SK-N-SH (cell line): Measurements from ENCODE around the gene ELMO2.

Experiments used
- IRF3 ChIP-seq: fragments of 150-350 bp; IDR thresholded peaks from 2 replicates; pipeline ENCODE4 v1.6.1; 2016; ENCODE audit warnings: mild to moderate bottlenecking, low read depth, low read length
- MAX ChIP-seq: IDR thresholded peaks from 2 replicates; pipeline ENCODE4 v1.4.0; 2012; ENCODE audit warnings: low read depth
- MXI1 ChIP-seq: IDR thresholded peaks from 2 replicates; pipeline ENCODE4 v1.6.1; 2012; ENCODE audit warnings: mild to moderate bottlenecking, low read depth, low read length, improper control_type of control experiment
- POLR2AphosphoS5 ChIP-seq: IDR thresholded peaks from 2 replicates; pipeline ENCODE4 v1.6.1; 2012; ENCODE audit warnings: low read depth, low read length
- RAD21 ChIP-seq: IDR thresholded peaks from 2 replicates; pipeline ENCODE4 v1.6.1; 2012; ENCODE audit warnings: mild to moderate bottlenecking, low read length
- REST ChIP-seq: IDR thresholded peaks from 2 replicates; pipeline ENCODE4 v1.6.1; 2012; ENCODE audit warnings: mild to moderate bottlenecking, low read depth, low read length, moderate library complexity
- TAF1 ChIP-seq: IDR thresholded peaks from 2 replicates; pipeline ENCODE4 v1.6.1; 2012; ENCODE audit warnings: low read depth, mild to moderate bottlenecking, low read length, moderate library complexity, borderline replicate concordance
- TF ChIP-seq, protein P1 (sequence below): fragments of 200-600 bp; sonication (generic); IDR thresholded peaks from 2 replicates; pipeline ENCODE4 v1.6.1; 2017; ENCODE audit warnings: antibody characterized with exemption, mild to moderate bottlenecking, moderate library complexity

DNA sequence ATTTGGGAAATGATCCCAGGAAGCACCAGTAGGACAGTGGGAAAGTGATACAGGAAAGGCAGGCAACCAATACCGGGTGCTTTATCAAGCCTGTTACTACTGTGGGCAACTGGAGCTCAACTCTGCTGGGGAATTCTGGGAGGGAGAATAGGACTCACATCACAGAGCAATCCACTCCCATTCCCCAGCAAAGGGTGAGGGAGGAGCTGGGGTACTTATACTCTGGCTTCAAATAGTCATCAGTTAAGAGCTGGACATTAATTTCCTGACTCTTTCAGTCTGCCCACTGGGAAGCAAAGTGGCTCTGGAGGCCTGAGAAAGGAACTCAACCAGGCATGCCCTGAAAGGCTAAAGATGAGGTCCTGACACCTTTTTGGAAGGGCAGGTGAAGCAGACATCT is 80.6 kb downstream of the ELMO2 start:
- TF ChIP-seq, protein P1, sequence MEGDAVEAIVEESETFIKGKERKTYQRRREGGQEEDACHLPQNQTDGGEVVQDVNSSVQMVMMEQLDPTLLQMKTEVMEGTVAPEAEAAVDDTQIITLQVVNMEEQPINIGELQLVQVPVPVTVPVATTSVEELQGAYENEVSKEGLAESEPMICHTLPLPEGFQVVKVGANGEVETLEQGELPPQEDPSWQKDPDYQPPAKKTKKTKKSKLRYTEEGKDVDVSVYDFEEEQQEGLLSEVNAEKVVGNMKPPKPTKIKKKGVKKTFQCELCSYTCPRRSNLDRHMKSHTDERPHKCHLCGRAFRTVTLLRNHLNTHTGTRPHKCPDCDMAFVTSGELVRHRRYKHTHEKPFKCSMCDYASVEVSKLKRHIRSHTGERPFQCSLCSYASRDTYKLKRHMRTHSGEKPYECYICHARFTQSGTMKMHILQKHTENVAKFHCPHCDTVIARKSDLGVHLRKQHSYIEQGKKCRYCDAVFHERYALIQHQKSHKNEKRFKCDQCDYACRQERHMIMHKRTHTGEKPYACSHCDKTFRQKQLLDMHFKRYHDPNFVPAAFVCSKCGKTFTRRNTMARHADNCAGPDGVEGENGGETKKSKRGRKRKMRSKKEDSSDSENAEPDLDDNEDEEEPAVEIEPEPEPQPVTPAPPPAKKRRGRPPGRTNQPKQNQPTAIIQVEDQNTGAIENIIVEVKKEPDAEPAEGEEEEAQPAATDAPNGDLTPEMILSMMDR = no peak
- no peak for TF ChIP-seq TAF1
- TF ChIP-seq MAX = no peak
- no peak for TF ChIP-seq REST
- TF ChIP-seq RAD21 = no peak
- TF ChIP-seq IRF3 = no peak
- TF ChIP-seq POLR2AphosphoS5 = no peak
- no peak for TF ChIP-seq MXI1
